Thymus (tissue), 11 donors: ENCODE measurements around the gene SPRY4. TPM values are rescaled to one million over a fixed set of nuclear protein-coding genes. Genes with fewer than 3 reads are reported as not detected.
"Not testable (repeated sequence)": the region's sequence is repeated elsewhere in the genome, so short reads cannot be mapped to it uniquely, and the experiment has no call there.

Source experiments
- DNase-seq, 9 donors: peaks; one replicate each; pipeline ENCODE4 v3.0.0-alpha.2; 2013; ENCODE audit warnings: low spot score in 9 of 9, low read depth in 6 of 9, missing footprints in 1 of 9
- H3K27ac ChIP-seq, 2 donors: one replicate each; pipeline ENCODE4 v1.5.1; 2013; ENCODE audit warnings: control low read depth in 1 of 2, low read depth in 1 of 2, low read length in 1 of 2, mild to moderate bottlenecking in 1 of 2, moderate library complexity in 1 of 2
- H3K27me3 ChIP-seq, 2 donors: one replicate each; pipeline ENCODE4 v1.5.1; 2013; ENCODE audit warnings: low read length in 1 of 2; ENCODE audit not compliant: control insufficient read depth in 2 of 2, insufficient read depth in 1 of 2
- H3K36me3 ChIP-seq, 2 donors: one replicate each; pipeline ENCODE4 v1.5.1; 2013; ENCODE audit warnings: low read length in 1 of 2, mild to moderate bottlenecking in 1 of 2, moderate library complexity in 1 of 2; ENCODE audit not compliant: control insufficient read depth in 2 of 2, insufficient read depth in 2 of 2
- H3K4me1 ChIP-seq, 2 donors: one replicate each; pipeline ENCODE4 v1.5.1; 2013; ENCODE audit warnings: low read length in 2 of 2; ENCODE audit not compliant: control insufficient read depth in 2 of 2, insufficient read depth in 2 of 2
- H3K4me3 ChIP-seq, 2 donors: one replicate each; pipeline ENCODE4 v1.5.1; 2013; ENCODE audit warnings: low read length in 2 of 2, control low read depth in 1 of 2, mild to moderate bottlenecking in 1 of 2
- H3K9me3 ChIP-seq, 2 donors: one replicate each; pipeline ENCODE4 v1.5.1; 2013; ENCODE audit warnings: low read length in 1 of 2, mild to moderate bottlenecking in 1 of 2; ENCODE audit not compliant: control insufficient read depth in 2 of 2, insufficient read depth in 1 of 2
- WGBS: extraction: QIAGEN DNeasy Blood & Tissue Kit; methylation state at CpG from one replicate; pipeline ENCODE4 v1.1.7; 2013; 5-methylcytosine and 5-hydroxymethylcytosine counted together
- polyA plus RNA-seq: library from polyadenylated mRNA; stranded (reverse); fragments of 200-250 nt; gene quantifications from one replicate; pipeline ENCODE4 v1.2.3, GENCODE V29; 2013
- total RNA-seq: library from RNA; stranded (reverse); fragments of 120-200 nt; gene quantifications from one replicate; pipeline ENCODE4 v1.2.4, GENCODE V29; 2013
- donor health status: healthy.

The SPRY4 gene
- total and polyA plus RNA-seq, 2 donors: 1.6 to 2.0 TPM

DNA sequence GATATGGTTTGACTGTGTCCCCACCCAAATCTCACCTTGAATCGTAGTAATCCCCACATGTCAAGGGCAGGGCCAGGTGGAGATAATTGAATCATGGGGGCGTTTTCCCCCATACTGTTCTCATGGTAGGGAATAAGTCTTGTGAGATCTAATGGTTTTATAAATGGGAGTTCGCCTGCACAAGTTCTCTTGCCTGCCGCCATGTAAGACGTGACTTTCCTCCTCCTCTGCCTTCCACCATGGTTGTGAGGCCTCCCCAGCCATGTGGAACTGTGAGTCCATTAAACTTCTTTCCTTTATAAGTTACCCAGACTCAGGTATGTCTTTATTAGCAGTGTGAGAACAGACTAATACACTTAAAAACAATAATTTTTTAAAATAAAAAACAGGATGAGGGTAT lies 52.2 kb downstream of the SPRY4 start:
- H3K27ac ChIP-seq, H3K4me1 ChIP-seq, H3K27me3 ChIP-seq, H3K4me3 ChIP-seq, DNase-seq, H3K9me3 ChIP-seq, H3K36me3 ChIP-seq: not testable (repeated sequence)
- WGBS: 77% methylated on average over 5 of the region's 5 CpGs

DNA sequence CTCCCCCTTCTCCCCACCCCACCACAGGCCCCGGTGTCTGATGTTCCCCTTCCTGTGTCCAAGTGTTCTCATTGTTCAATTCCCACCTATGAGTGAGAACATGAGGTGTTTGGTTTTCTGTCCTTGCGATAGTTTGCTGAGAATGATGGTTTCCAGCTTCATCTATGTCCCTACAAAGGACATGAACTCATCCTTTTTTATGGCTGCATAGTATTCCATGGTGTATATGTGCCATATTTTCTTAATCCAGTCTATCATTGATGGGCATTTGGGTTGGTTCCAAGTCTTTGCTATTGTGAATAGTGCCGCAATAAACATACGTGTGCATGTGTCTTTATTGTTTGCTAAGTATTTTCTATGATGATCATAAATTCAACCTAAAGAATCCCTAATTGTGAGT lies 60.7 kb downstream of the SPRY4 start:
- not testable (repeated sequence) for DNase-seq, H3K4me1 ChIP-seq, H3K27me3 ChIP-seq, H3K27ac ChIP-seq, H3K4me3 ChIP-seq, H3K9me3 ChIP-seq, H3K36me3 ChIP-seq
- 94% methylated on average over 4 of the region's 4 CpGs for WGBS

DNA sequence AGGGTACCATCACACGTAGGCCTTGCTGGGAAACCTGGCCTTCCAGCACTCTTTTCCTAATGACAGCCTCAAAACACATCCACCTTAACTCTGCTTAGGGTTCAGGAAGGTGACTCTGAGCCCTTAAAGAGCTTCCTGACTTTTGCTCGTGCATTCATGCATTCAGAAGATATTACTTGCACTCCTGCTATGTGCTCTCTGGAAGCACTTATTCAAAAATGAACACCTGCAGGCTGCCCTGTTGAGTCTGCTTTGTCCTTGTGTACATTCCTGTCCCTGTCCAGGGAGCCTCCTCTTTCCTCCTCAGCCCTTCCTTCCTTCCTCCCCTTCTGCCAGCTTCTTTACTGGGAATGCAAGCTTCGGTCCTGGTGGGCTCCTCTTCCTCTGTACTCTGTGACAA lies 61.5 kb downstream of the SPRY4 start:
- no peaks in the 10 kb centered on the region for H3K27me3 ChIP-seq
- no peaks in the 10 kb centered on the region for H3K4me1 ChIP-seq
- no peaks in the 10 kb centered on the region for H3K36me3 ChIP-seq
- DNase-seq: no peak
- H3K27ac ChIP-seq: no peak overlapping the region
- 85% methylated on average over 3 of the region's 3 CpGs for WGBS
- H3K4me3 ChIP-seq: no peak overlapping the region
- no peaks in the 10 kb centered on the region for H3K9me3 ChIP-seq

DNA sequence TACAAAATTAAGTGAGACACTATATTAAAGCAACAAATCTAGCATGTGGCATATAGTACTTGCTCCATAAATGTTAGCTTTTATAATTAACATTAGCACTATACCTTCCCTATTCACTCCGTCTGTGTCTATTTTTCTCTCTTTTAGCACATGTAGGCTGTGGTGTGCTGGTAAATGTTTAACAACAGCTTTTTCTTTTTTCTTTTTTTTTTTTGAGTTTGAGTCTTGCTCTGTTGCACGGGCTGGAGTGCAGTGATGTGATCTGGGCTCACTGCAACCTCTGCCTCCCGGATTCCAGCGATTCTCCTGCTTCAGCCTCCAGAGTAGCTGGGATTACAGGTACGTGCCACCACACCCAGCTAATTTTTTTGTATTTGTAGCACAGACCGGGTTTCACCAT lies 62.1 kb downstream of the SPRY4 start:
- no peak overlapping the region for H3K27ac ChIP-seq
- no peak for DNase-seq
- no peaks in the 10 kb centered on the region for H3K36me3 ChIP-seq
- WGBS: 95% methylated on average over 6 of the region's 6 CpGs
- no peaks in the 10 kb centered on the region for H3K9me3 ChIP-seq
- no peak overlapping the region for H3K4me3 ChIP-seq
- H3K27me3 ChIP-seq: no peaks in the 10 kb centered on the region
- no peaks in the 10 kb centered on the region for H3K4me1 ChIP-seq

Other genes starting within 250 kb of the SPRY4 start
- 39.7 TPM for gene NDFIP1, start 216.2 kb downstream of the SPRY4 start, total RNA-seq
- gene NDFIP1, start 216.2 kb downstream of the SPRY4 start, polyA plus RNA-seq: 121 TPM